IMR-90 (cell line): ENCODE results near the gene CMTM8. TPM values are rescaled to one million over a fixed set of nuclear protein-coding genes. Genes with fewer than 3 reads are reported as not detected.

Experiments used
- ATAC-seq: fragments of 200-7000 bp; cut with Tn5 transposase; 2 replicates; pipeline ENCODE4 v1.9.1; 2020; ENCODE audit warnings: low read depth, mild to moderate bottlenecking, moderate library complexity
- BruUV-seq: library from RNA; stranded (reverse); fragments of 400-500 nt; replicated peaks from 2 replicates; lab custom pipeline; 2021; lab: Mats Ljungman, UMichigan
- CTCF ChIA-PET: fragments of 300-600 bp; formaldehyde crosslinking; extraction: SDS; loops from one replicate; lab custom pipeline; 2021; ENCODE audit warnings: antibody characterized with exemption; lab: Yijun Ruan, JAX
- POLR2A ChIA-PET: fragments of 300-600 bp; sonication (Branson Sonifier 250); formaldehyde crosslinking; loops from one replicate; lab custom pipeline; 2022; ENCODE audit warnings: antibody characterized with exemption; ENCODE audit not compliant: unreplicated experiment; lab: Charles Lee
- DNase-seq: peaks from one replicate; pipeline ENCODE4 v3.0.0; 2013
- H2AFZ ChIP-seq: replicated peaks from 2 replicates; pipeline ENCODE3; 2013; ENCODE audit warnings: low read length, mild to moderate bottlenecking; ENCODE audit not compliant: poor library complexity
- H2AK5ac ChIP-seq: 2 replicates; pipeline ENCODE4 v1.6.1; 2013; ENCODE audit warnings: low read depth, low read length, inconsistent platforms
- H2AK9ac ChIP-seq: replicated peaks from 2 replicates; pipeline ENCODE3; 2013; ENCODE audit warnings: mild to moderate bottlenecking, low read depth, low read length, moderate library complexity; ENCODE audit not compliant: poor library complexity
- H2BK120ac ChIP-seq: 2 replicates; pipeline ENCODE4 v1.6.1; 2013; ENCODE audit warnings: low read depth, low read length, inconsistent platforms
- H2BK15ac ChIP-seq: 3 replicates; pipeline ENCODE4 v1.6.1; 2013; ENCODE audit warnings: low read depth, low read length, inconsistent platforms
- H2BK20ac ChIP-seq: 2 replicates; pipeline ENCODE4 v1.6.1; 2013; ENCODE audit warnings: low read depth, mild to moderate bottlenecking, inconsistent platforms, low read length, moderate library complexity
- H2BK5ac ChIP-seq: 2 replicates; pipeline ENCODE4 v1.6.1; 2013; ENCODE audit warnings: mild to moderate bottlenecking, low read depth, low read length, inconsistent platforms; ENCODE audit not compliant: poor library complexity, severe bottlenecking
- H3K14ac ChIP-seq: replicated peaks from 2 replicates; pipeline ENCODE4 v1.6.1; 2013; ENCODE audit warnings: low read depth, low read length, inconsistent platforms
- H3K18ac ChIP-seq: 2 replicates; pipeline ENCODE4 v1.6.1; 2013; ENCODE audit warnings: low read depth, low read length, control low read depth
- H3K23ac ChIP-seq: 2 replicates; pipeline ENCODE4 v1.6.1; 2013; ENCODE audit warnings: low read depth, low read length, inconsistent platforms
- H3K27ac ChIP-seq: 2 replicates; pipeline ENCODE4 v1.5.1; 2013; ENCODE audit warnings: mild to moderate bottlenecking, control low read depth, low read length; ENCODE audit not compliant: insufficient read depth
- H3K27me3 ChIP-seq: 2 replicates; pipeline ENCODE4 v1.6.1; 2013; ENCODE audit warnings: low read length; ENCODE audit not compliant: control insufficient read depth, insufficient read depth
- H3K36me3 ChIP-seq: 2 replicates; pipeline ENCODE4 v1.6.1; 2013; ENCODE audit warnings: low read length, mixed read lengths; ENCODE audit not compliant: control insufficient read depth, insufficient read depth
- H3K4ac ChIP-seq: 2 replicates; pipeline ENCODE4 v1.6.1; 2013; ENCODE audit warnings: low read depth, low read length, inconsistent platforms
- H3K4me1 ChIP-seq: 2 replicates; pipeline ENCODE4 v1.6.1; 2013; ENCODE audit warnings: low read length, mixed read lengths; ENCODE audit not compliant: control insufficient read depth, insufficient read depth
- H3K4me2 ChIP-seq: 2 replicates; pipeline ENCODE4 v1.6.1; 2013; ENCODE audit warnings: low read depth, mild to moderate bottlenecking, control low read depth, low read length, moderate library complexity
- H3K4me3 ChIP-seq: 2 replicates; pipeline ENCODE4 v1.5.1; 2013; ENCODE audit warnings: low read depth, mild to moderate bottlenecking, control low read depth, low read length, moderate library complexity; ENCODE audit not compliant: insufficient read depth
- H3K56ac ChIP-seq: 2 replicates; pipeline ENCODE4 v1.6.1; 2013; ENCODE audit warnings: low read length, inconsistent platforms; ENCODE audit not compliant: insufficient read depth; ENCODE audit errors: extremely low read depth
- H3K79me1 ChIP-seq, 2 experiments: 2 replicates each; pipeline ENCODE4 v1.6.1; 2013; ENCODE audit warnings: low read length in 2 of 2, inconsistent platforms in 1 of 2, low read depth in 1 of 2
- H3K9ac ChIP-seq: 2 replicates; pipeline ENCODE4 v1.6.1; 2013; ENCODE audit warnings: low read depth, low read length, control low read depth
- H3K9me1 ChIP-seq: 2 replicates; pipeline ENCODE4 v1.6.1; 2013; ENCODE audit warnings: low read length, inconsistent platforms; ENCODE audit not compliant: insufficient read depth
- H3K9me3 ChIP-seq: 2 replicates; pipeline ENCODE4 v1.6.1; 2013; ENCODE audit warnings: low read length; ENCODE audit not compliant: control insufficient read depth, insufficient read depth
- H4K20me1 ChIP-seq: 2 replicates; pipeline ENCODE4 v1.6.1; 2013; ENCODE audit warnings: low read length, inconsistent platforms; ENCODE audit not compliant: insufficient read depth
- H4K5ac ChIP-seq: 2 replicates; pipeline ENCODE4 v1.6.1; 2013; ENCODE audit warnings: mild to moderate bottlenecking, low read depth, low read length, control low read depth
- H4K8ac ChIP-seq, 2 experiments: 2 replicates each; pipeline ENCODE4 v1.6.1; 2013; ENCODE audit warnings: low read depth in 2 of 2, low read length in 2 of 2, control low read depth in 1 of 2, inconsistent platforms in 1 of 2
- H4K91ac ChIP-seq: 2 replicates; pipeline ENCODE4 v1.6.1; 2013; ENCODE audit warnings: low read depth, low read length, inconsistent platforms; ENCODE audit not compliant: insufficient read depth
- BHLHE40 ChIP-seq: fragments of 150-350 bp; IDR thresholded peaks from 2 replicates; pipeline ENCODE4 v1.6.1; 2016; ENCODE audit warnings: mild to moderate bottlenecking, low read depth, low read length
- CEBPB ChIP-seq: IDR thresholded peaks from 2 replicates; pipeline ENCODE4 v1.6.1; 2012; ENCODE audit warnings: low read depth, low read length, improper control_type of control experiment
- CHD1 ChIP-seq: IDR thresholded peaks from 2 replicates; pipeline ENCODE4 v1.6.1; 2012; ENCODE audit warnings: low read depth, low read length, improper control_type of control experiment
- FOS ChIP-seq: fragments of 150-350 bp; IDR thresholded peaks from 2 replicates; pipeline ENCODE4 v1.6.1; 2016; ENCODE audit warnings: low read depth, low read length
- MAFK ChIP-seq: IDR thresholded peaks from 2 replicates; pipeline ENCODE4 v1.6.1; 2012; ENCODE audit warnings: low read depth, low read length, improper control_type of control experiment
- MXI1 ChIP-seq: IDR thresholded peaks from 2 replicates; pipeline ENCODE4 v1.6.1; 2012; ENCODE audit warnings: low read depth, mild to moderate bottlenecking, low read length, moderate library complexity, borderline replicate concordance
- NFE2L2 ChIP-seq: fragments of 150-350 bp; IDR thresholded peaks from 2 replicates; pipeline ENCODE4 v1.6.1; 2016; ENCODE audit warnings: low read depth, mild to moderate bottlenecking, low read length
- POLR2A ChIP-seq: IDR thresholded peaks from 2 replicates; pipeline ENCODE4 v1.6.1; 2012; ENCODE audit warnings: mild to moderate bottlenecking, low read depth, low read length
- RAD21 ChIP-seq: IDR thresholded peaks from 2 replicates; pipeline ENCODE4 v1.6.1; 2012; ENCODE audit warnings: low read length, improper control_type of control experiment
- RCOR1 ChIP-seq: IDR thresholded peaks from 2 replicates; pipeline ENCODE4 v1.6.1; 2012; ENCODE audit warnings: mild to moderate bottlenecking, low read length, improper control_type of control experiment; ENCODE audit not compliant: insufficient replicate concordance
- RFX5 ChIP-seq: IDR thresholded peaks from 2 replicates; pipeline ENCODE4 v1.8.0; 2012; ENCODE audit warnings: low read depth, mild to moderate bottlenecking, low read length, moderate library complexity
- SMC3 ChIP-seq: fragments of 150-350 bp; IDR thresholded peaks from 2 replicates; pipeline ENCODE4 v1.6.1; 2016; ENCODE audit warnings: low read depth, mild to moderate bottlenecking, antibody characterized with exemption, low read length, moderate library complexity
- WGBS, 2 experiments: methylation state at CpG; one replicate each; pipeline versions ENCODE4 v1.1.5 to v1.1.7; 2013; ENCODE audit warnings: missing lambda C conversion rate in 2 of 2; ENCODE audit not compliant: insufficient read length in 1 of 2; ENCODE audit errors: extremely low coverage in 2 of 2; 5-methylcytosine and 5-hydroxymethylcytosine counted together
- dilution Hi-C: fragments of 300-500 bp; cut with HindIII; formaldehyde crosslinking; loops from one replicate; pipeline ENCODE4 v1.14.3; 2018; ENCODE audit warnings: low sequenced_read_pairs; ENCODE audit not compliant: unreplicated experiment
- in situ Hi-C: fragments of 300-500 bp; cut with MboI; formaldehyde crosslinking; loops from 3 replicates; pipeline ENCODE4 v1.14.3; 2019; ENCODE audit warnings: low sequenced_read_pairs, inconsistent platforms, mixed read lengths
- intact Hi-C: fragments of 100-400 bp; cut with micrococcal nuclease; formaldehyde crosslinking; loops from 2 replicates; pipeline ENCODE4 v1.10.0; 2022
- polyA plus RNA-seq, 3 experiments: library from polyadenylated mRNA; depleted of rRNA; stranded (reverse); fragments of >200 nt; gene quantifications; 2 replicates each; pipeline ENCODE4 v1.2.3, GENCODE V29; 2012; ENCODE audit warnings: low replicate concordance in 1 of 3
- total RNA-seq: library from RNA; depleted of rRNA; stranded (reverse); fragments of >200 nt; gene quantifications from 2 replicates; pipeline ENCODE4 v1.2.3, GENCODE V29; 2012
- TF ChIP-seq, protein P1 (sequence below): fragments of 150-350 bp; IDR thresholded peaks from 2 replicates; pipeline ENCODE4 v1.6.1; 2017; ENCODE audit warnings: mild to moderate bottlenecking, antibody characterized with exemption, low read length, low read depth
- TF ChIP-seq, protein P2 (sequence below): fragments of 150-350 bp; IDR thresholded peaks from 2 replicates; pipeline ENCODE4 v1.6.1; 2016; ENCODE audit warnings: low read depth, mild to moderate bottlenecking, low read length, moderate library complexity, borderline replicate concordance
- TF ChIP-seq, protein P3 (sequence below): conservative IDR thresholded peaks from 2 replicates; pipeline ENCODE4 v1.5.1; 2012; ENCODE audit warnings: mild to moderate bottlenecking, low read depth, low read length, improper control_type of control experiment

Gene CMTM8
- total and polyA plus RNA-seq, 2 of the 4 experiments (the other 2 are of a cell fraction): 0.15 TPM; not detected in 1

DNA sequence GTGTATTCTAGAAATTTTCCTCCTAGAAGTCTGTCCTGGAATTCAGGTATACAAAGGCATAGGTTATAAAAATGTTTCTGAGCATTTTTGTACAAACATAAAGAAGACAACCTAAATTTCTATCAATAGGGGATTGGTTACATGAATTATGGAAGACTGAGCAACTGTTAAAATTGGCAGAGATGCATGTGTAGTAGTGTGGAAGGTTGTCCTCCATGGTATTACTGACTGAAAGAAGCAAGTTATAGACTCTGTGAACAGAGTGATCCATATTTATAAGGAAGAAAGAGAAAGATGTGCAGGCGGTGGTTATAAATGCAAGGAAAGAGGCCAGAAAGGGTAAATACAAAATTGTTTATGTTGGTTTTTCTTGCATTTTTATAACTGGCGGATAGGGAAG lies 114.9 kb downstream of the CMTM8 start:
- Histone ChIP-seq H3K4me2 (no peak overlapping the region), H3K79me1 (no peaks in the 10 kb centered on the region), H3K9me3 (no peaks in the 10 kb centered on the region; the same call in 1 of the 2 replicates), H4K5ac (no peak overlapping the region), H3K18ac (no peak overlapping the region), H3K23ac (no peak overlapping the region), H3K36me3 (no peaks in the 10 kb centered on the region), H4K20me1 (no peaks in the 10 kb centered on the region), H3K56ac (no peak overlapping the region), H2BK120ac (no peak overlapping the region), H3K9ac (no peak overlapping the region), H4K91ac (no peak overlapping the region), H2AK9ac (no peak overlapping the region), H3K27ac (no peak overlapping the region), H3K27me3 (peaks cover 21% of the 10 kb centered on the region), H2BK20ac (no peak overlapping the region), H4K8ac (no peak overlapping the region), H2AFZ (no peak overlapping the region), H3K4ac (no peak overlapping the region), H3K4me1 (no peaks in the 10 kb centered on the region), H2BK5ac (no peak overlapping the region), H2BK15ac (no peak overlapping the region), H3K4me3 (no peak overlapping the region), H3K9me1 (no peaks in the 10 kb centered on the region), H3K14ac (no peak overlapping the region), H2AK5ac (no peak overlapping the region)
- WGBS, 2 experiments: no CpG with 5 or more reads among the region's 2 CpGs
- dilution Hi-C loops (no loop called here), in situ Hi-C loops (no loop called here), intact Hi-C loops (no loop called here)
- ChIA-PET POLR2A (no interaction called here), CTCF (no interaction called here)
- no peak for TF ChIP-seq SMC3
- no peak for TF ChIP-seq RCOR1
- no peak for TF ChIP-seq CEBPB
- TF ChIP-seq RFX5: no peak
- TF ChIP-seq CHD1: no peak
- no peak for TF ChIP-seq MXI1
- TF ChIP-seq, protein P1, sequence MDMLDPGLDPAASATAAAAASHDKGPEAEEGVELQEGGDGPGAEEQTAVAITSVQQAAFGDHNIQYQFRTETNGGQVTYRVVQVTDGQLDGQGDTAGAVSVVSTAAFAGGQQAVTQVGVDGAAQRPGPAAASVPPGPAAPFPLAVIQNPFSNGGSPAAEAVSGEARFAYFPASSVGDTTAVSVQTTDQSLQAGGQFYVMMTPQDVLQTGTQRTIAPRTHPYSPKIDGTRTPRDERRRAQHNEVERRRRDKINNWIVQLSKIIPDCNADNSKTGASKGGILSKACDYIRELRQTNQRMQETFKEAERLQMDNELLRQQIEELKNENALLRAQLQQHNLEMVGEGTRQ: no peak
- TF ChIP-seq BHLHE40: no peak
- TF ChIP-seq, protein P2, sequence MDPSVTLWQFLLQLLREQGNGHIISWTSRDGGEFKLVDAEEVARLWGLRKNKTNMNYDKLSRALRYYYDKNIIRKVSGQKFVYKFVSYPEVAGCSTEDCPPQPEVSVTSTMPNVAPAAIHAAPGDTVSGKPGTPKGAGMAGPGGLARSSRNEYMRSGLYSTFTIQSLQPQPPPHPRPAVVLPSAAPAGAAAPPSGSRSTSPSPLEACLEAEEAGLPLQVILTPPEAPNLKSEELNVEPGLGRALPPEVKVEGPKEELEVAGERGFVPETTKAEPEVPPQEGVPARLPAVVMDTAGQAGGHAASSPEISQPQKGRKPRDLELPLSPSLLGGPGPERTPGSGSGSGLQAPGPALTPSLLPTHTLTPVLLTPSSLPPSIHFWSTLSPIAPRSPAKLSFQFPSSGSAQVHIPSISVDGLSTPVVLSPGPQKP: no peak
- no peak for TF ChIP-seq FOS
- TF ChIP-seq POLR2A: no peak
- TF ChIP-seq, protein P3, sequence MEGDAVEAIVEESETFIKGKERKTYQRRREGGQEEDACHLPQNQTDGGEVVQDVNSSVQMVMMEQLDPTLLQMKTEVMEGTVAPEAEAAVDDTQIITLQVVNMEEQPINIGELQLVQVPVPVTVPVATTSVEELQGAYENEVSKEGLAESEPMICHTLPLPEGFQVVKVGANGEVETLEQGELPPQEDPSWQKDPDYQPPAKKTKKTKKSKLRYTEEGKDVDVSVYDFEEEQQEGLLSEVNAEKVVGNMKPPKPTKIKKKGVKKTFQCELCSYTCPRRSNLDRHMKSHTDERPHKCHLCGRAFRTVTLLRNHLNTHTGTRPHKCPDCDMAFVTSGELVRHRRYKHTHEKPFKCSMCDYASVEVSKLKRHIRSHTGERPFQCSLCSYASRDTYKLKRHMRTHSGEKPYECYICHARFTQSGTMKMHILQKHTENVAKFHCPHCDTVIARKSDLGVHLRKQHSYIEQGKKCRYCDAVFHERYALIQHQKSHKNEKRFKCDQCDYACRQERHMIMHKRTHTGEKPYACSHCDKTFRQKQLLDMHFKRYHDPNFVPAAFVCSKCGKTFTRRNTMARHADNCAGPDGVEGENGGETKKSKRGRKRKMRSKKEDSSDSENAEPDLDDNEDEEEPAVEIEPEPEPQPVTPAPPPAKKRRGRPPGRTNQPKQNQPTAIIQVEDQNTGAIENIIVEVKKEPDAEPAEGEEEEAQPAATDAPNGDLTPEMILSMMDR: no peak
- no peak for TF ChIP-seq NFE2L2
- TF ChIP-seq RAD21: no peak
- no peak for TF ChIP-seq MAFK
- DNase-seq: no peak
- ATAC-seq: no peak
- BruUV-seq: no TSS peak
